Caco-2 (cell line): ENCODE data around the gene TOMM34. TPM values are rescaled to one million over a fixed set of nuclear protein-coding genes. Genes with fewer than 3 reads are reported as not detected.

Experiments
- BruUV-seq: library from RNA; stranded (reverse); fragments of 400-500 nt; replicated peaks from 2 replicates; lab custom pipeline; 2021; lab: Mats Ljungman, UMichigan
- CTCF ChIA-PET: fragments of 300-600 bp; sonication (Branson Sonifier 250); formaldehyde crosslinking; loops from one replicate; lab custom pipeline; 2022; ENCODE audit warnings: antibody characterized with exemption; lab: Charles Lee
- POLR2A ChIA-PET: fragments of 300-600 bp; sonication (Branson Sonifier 250); formaldehyde crosslinking; loops from one replicate; lab custom pipeline; 2022; ENCODE audit warnings: antibody characterized with exemption; lab: Charles Lee
- DNase-seq, 2 experiments: peaks; one replicate each; pipeline versions ENCODE4 v3.0.0 to v3.0.0-alpha.2; 2020 to 2022
- H3K27me3 ChIP-seq: replicated peaks from 2 replicates; pipeline ENCODE4 v1.6.0; 2011; ENCODE audit warnings: low read length; ENCODE audit not compliant: control insufficient read depth, insufficient read depth
- H3K36me3 ChIP-seq: 2 replicates; pipeline ENCODE4 v1.5.1; 2011; ENCODE audit warnings: low read length; ENCODE audit not compliant: control insufficient read depth, insufficient read depth
- H3K4me1 ChIP-seq: fragments of 250-450 bp; sonication (Bioruptor Pico); 2 replicates; pipeline ENCODE4 v1.5.1; 2020; ENCODE audit warnings: mild to moderate bottlenecking
- H3K4me3 ChIP-seq: 2 replicates; pipeline ENCODE4 v1.5.1; 2011; ENCODE audit warnings: low read depth, mild to moderate bottlenecking, control low read depth, low read length
- H3K9me3 ChIP-seq: fragments of 250-450 bp; sonication (Bioruptor Pico); 2 replicates; pipeline ENCODE4 v1.5.1; 2020; ENCODE audit warnings: mild to moderate bottlenecking, moderate library complexity
- H3K27ac Mint-ChIP-seq: one replicate; pipeline ENCODE4 v1.8.0; 2022; ENCODE audit warnings: mixed read lengths; ENCODE audit not compliant: unreplicated experiment
- H3K27me3 Mint-ChIP-seq: one replicate; pipeline ENCODE4 v1.8.0; 2022; ENCODE audit warnings: mixed read lengths; ENCODE audit not compliant: insufficient read depth, unreplicated experiment
- H3K36me3 Mint-ChIP-seq: one replicate; pipeline ENCODE4 v1.8.0; 2022; ENCODE audit warnings: mild to moderate bottlenecking, mixed read lengths; ENCODE audit not compliant: insufficient read depth, unreplicated experiment
- H3K4me1 Mint-ChIP-seq: one replicate; pipeline ENCODE4 v1.8.0; 2022; ENCODE audit warnings: low read depth, mixed read lengths; ENCODE audit not compliant: unreplicated experiment
- H3K4me3 Mint-ChIP-seq: one replicate; pipeline ENCODE4 v1.8.0; 2022; ENCODE audit warnings: mild to moderate bottlenecking, moderate library complexity, mixed read lengths; ENCODE audit not compliant: unreplicated experiment
- H3K9me3 Mint-ChIP-seq: one replicate; pipeline ENCODE4 v1.8.0; 2022; ENCODE audit warnings: mixed read lengths; ENCODE audit not compliant: unreplicated experiment
- intact Hi-C: fragments of 100-400 bp; cut with micrococcal nuclease; formaldehyde crosslinking; loops from one replicate; pipeline ENCODE4 v1.10.0; 2022; ENCODE audit not compliant: unreplicated experiment
- total RNA-seq: library from RNA; stranded (reverse); gene quantifications from 2 replicates; pipeline ENCODE4 v1.2.3, GENCODE V29; 2022
- TF ChIP-seq, protein P1 (sequence below), 2 experiments: fragments of 200-600 bp in 1 of 2; IDR thresholded peaks; 1 replicate in 1 of 2; 2 replicates in 1 of 2; pipeline versions ENCODE4 v1.5.1 to v1.8.0; 2011 to 2022; ENCODE audit warnings: antibody characterized with exemption in 1 of 2, control low read depth in 1 of 2, inconsistent platforms in 1 of 2, low read depth in 1 of 2, low read length in 1 of 2, mild to moderate bottlenecking in 1 of 2, moderate library complexity in 1 of 2; ENCODE audit not compliant: insufficient read depth in 1 of 2, severe bottlenecking in 1 of 2, unreplicated experiment in 1 of 2

Gene TOMM34
- total RNA-seq, 1 experiment from 2014 or later = 139 TPM

DNA sequence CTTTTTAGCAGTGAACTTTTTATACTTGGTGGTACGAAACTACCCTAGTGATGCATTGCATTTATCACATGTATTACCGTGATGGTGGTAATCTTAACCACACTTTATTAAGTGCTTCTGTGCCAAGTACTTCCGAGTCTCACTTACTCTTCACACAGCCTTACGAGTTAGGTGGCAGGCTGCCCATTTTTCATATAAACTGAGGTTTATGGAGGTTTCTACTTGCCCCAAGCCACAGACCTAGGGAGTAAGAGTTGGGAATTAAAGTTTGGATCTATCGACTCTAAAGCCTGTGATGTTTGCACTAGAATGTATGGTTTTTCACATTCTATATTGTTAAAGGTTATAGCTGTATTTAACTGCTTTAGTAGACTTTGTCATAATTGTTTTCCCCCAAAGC, 55.8 kb downstream of the TOMM34 start:
- Mint-ChIP-seq H3K9me3 (no peaks in the 10 kb centered on the region), H3K27ac (no peak overlapping the region), H3K4me3 (no peak overlapping the region), H3K4me1 (peaks cover 6% of the 10 kb centered on the region), H3K27me3 (no peaks in the 10 kb centered on the region), H3K36me3 (peaks cover 91% of the 10 kb centered on the region)
- POLR2A ChIA-PET = no interaction called here
- no TSS peak for BruUV-seq
- Histone ChIP-seq H3K36me3 (peaks cover 12% of the 10 kb centered on the region), H3K4me1 (peaks cover 1% of the 10 kb centered on the region; the same call in 1 of the 2 replicates), H3K9me3 (no peaks in the 10 kb centered on the region), H3K27me3 (no peaks in the 10 kb centered on the region), H3K4me3 (no peak overlapping the region)
- DNase-seq = no peak
- CTCF ChIA-PET = no interaction called here
- intact Hi-C loops = no loop called here
- TF ChIP-seq, protein P1, sequence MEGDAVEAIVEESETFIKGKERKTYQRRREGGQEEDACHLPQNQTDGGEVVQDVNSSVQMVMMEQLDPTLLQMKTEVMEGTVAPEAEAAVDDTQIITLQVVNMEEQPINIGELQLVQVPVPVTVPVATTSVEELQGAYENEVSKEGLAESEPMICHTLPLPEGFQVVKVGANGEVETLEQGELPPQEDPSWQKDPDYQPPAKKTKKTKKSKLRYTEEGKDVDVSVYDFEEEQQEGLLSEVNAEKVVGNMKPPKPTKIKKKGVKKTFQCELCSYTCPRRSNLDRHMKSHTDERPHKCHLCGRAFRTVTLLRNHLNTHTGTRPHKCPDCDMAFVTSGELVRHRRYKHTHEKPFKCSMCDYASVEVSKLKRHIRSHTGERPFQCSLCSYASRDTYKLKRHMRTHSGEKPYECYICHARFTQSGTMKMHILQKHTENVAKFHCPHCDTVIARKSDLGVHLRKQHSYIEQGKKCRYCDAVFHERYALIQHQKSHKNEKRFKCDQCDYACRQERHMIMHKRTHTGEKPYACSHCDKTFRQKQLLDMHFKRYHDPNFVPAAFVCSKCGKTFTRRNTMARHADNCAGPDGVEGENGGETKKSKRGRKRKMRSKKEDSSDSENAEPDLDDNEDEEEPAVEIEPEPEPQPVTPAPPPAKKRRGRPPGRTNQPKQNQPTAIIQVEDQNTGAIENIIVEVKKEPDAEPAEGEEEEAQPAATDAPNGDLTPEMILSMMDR (IDR thresholded peaks at IDR 0.05; ENCODE audit: insufficient read depth in 1 of 2, low read depth in 1 of 2, low read length in 1 of 2, severe bottlenecking in 1 of 2, unreplicated experiment in 1 of 2) = no peak

DNA sequence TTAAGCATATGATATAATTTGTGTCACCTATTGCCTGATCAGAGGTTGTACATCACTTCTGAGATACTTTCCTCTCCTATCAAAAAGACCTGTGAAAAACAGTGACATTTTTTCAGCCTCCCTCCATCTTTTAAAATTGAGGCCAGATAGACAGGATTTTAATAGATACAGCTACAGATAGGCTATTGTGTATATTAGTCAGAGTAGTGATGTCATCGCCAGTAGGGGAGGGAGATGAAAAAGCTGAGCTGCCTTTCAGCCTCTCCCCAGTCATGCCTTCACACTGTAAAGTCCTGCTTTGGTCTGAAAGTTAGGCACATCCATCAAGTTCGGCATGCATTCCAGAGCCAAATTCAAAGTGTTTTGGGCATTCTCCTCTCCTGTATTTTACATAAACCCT, 58.2 kb downstream of the TOMM34 start:
- Mint-ChIP-seq H3K9me3 (no peaks in the 10 kb centered on the region), H3K4me3 (no peak overlapping the region), H3K36me3 (peaks cover 79% of the 10 kb centered on the region), H3K27me3 (no peaks in the 10 kb centered on the region), H3K27ac (no peak overlapping the region), H3K4me1 (peaks cover 14% of the 10 kb centered on the region)
- TF ChIP-seq, protein P1 (IDR thresholded peaks at IDR 0.05; ENCODE audit: insufficient read depth in 1 of 2, low read depth in 1 of 2, low read length in 1 of 2, severe bottlenecking in 1 of 2, unreplicated experiment in 1 of 2) = no peak
- Histone ChIP-seq H3K9me3 (no peaks in the 10 kb centered on the region), H3K4me1 (no peaks in the 10 kb centered on the region), H3K36me3 (peaks cover 12% of the 10 kb centered on the region), H3K4me3 (no peak overlapping the region), H3K27me3 (no peaks in the 10 kb centered on the region)
- CTCF ChIA-PET = no interaction called here
- intact Hi-C loops = no loop called here
- BruUV-seq = no TSS peak
- POLR2A ChIA-PET = no interaction called here
- DNase-seq = no peak

- Mint-ChIP-seq H3K27me3 (no peaks in the 10 kb centered on the region), H3K4me3 (no peak overlapping the region), H3K27ac (no peak overlapping the region), H3K9me3 (no peaks in the 10 kb centered on the region), H3K36me3 (peaks cover 72% of the 10 kb centered on the region), H3K4me1 (peaks cover 26% of the 10 kb centered on the region)
- H3K4me3 ChIP-seq = no peak overlapping the region
- no peak for DNase-seq
- POLR2A ChIA-PET = no interaction called here
- no TSS peak for BruUV-seq
- no peaks in the 10 kb centered on the region for H3K27me3 ChIP-seq
- no peaks in the 10 kb centered on the region for H3K9me3 ChIP-seq
- H3K4me1 ChIP-seq = no peaks in the 10 kb centered on the region; the same call in 1 of the 2 replicates
- TF ChIP-seq, protein P1 (IDR thresholded peaks at IDR 0.05; ENCODE audit: insufficient read depth in 1 of 2, low read depth in 1 of 2, low read length in 1 of 2, severe bottlenecking in 1 of 2, unreplicated experiment in 1 of 2) = no peak
- CTCF ChIA-PET = interaction anchor here (1.0 kb wide), 1 partner anchor 217 kb away, joined by 3 read pairs; no protein-coding TSS in a partner anchor
- H3K36me3 ChIP-seq = peaks cover 9% of the 10 kb centered on the region
- intact Hi-C loops = no loop called here
These were observed 59.9 kb downstream of the TOMM34 start for GRCh38 chr20:44900231-44900854.
